HAP-1 (cell line): ENCODE results near the gene CAMK2G.
"Not testable (repeated sequence)": the region's sequence is repeated elsewhere in the genome, so short reads cannot be mapped to it uniquely, and the experiment has no call there.

ENCODE experiments used
- DNase-seq, 2 experiments: peaks; one replicate each; pipeline ENCODE4 v3.0.0-alpha.2; 2016 to 2020; ENCODE audit warnings: low spot score in 2 of 2
- H3K27me3 ChIP-seq: fragments of 250-450 bp; sonication (Bioruptor Pico); 2 replicates; pipeline ENCODE4 v1.5.1; 2020; ENCODE audit warnings: low read depth, mild to moderate bottlenecking, moderate library complexity
- H3K36me3 ChIP-seq: fragments of 250-450 bp; sonication (Bioruptor Pico); replicated peaks from 2 replicates; pipeline ENCODE4 v1.5.1; 2020; ENCODE audit warnings: mild to moderate bottlenecking
- H3K4me1 ChIP-seq: fragments of 250-450 bp; sonication (Bioruptor Pico); 2 replicates; pipeline ENCODE4 v1.5.1; 2020; ENCODE audit warnings: mild to moderate bottlenecking
- H3K4me3 ChIP-seq: fragments of 250-450 bp; sonication (Bioruptor Pico); 2 replicates; pipeline ENCODE4 v1.5.1; 2020; ENCODE audit warnings: mild to moderate bottlenecking, moderate library complexity
- H3K9me3 ChIP-seq: fragments of 250-450 bp; sonication (Bioruptor Pico); 2 replicates; pipeline ENCODE4 v1.5.1; 2020; ENCODE audit warnings: mild to moderate bottlenecking, moderate library complexity
- in situ Hi-C: fragments of 300-500 bp; cut with MboI; formaldehyde crosslinking; loops from 3 replicates; pipeline ENCODE4 v1.14.3; 2020; ENCODE audit warnings: low sequenced_read_pairs, inconsistent platforms, mixed read lengths

CAMK2G gene

GRCh38 chr10:73796035-73796434, 78.3 kb downstream of the CAMK2G start:
- H3K4me1 ChIP-seq, H3K4me3 ChIP-seq, in situ Hi-C loops, H3K27me3 ChIP-seq, H3K9me3 ChIP-seq, DNase-seq: not testable (repeated sequence)
- H3K36me3 ChIP-seq: peaks cover 41% of the 10 kb centered on the region

- DNase-seq, H3K4me1 ChIP-seq, H3K4me3 ChIP-seq, H3K27me3 ChIP-seq, H3K9me3 ChIP-seq, in situ Hi-C loops: not testable (repeated sequence)
- peaks cover 42% of the 10 kb centered on the region for H3K36me3 ChIP-seq
Measured at GRCh38 chr10:73795491-73795890, 78.9 kb downstream of the CAMK2G start.

DNA sequence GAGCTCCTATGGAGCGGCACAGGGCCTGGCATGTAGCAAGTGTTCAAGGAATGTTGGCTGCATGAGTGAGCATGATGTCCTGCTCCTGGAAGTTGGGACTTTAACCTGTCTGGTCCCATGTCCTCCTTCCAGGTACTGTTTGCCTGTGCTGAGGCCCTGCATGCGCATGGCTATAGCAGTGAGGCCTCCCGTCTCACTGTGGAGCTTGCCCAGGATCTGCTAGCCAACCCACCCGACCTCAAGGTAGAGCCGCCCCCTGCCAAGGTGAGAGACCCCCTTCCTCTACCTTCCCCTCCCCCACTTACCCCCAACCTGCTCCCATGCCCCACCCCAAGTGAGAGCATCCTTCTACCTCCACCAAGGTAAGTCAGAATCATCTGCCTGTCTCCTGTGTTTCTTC, 80.9 kb downstream of the CAMK2G start:
- Histone ChIP-seq H3K27me3 (no peaks in the 10 kb centered on the region), H3K36me3 (peaks cover 42% of the 10 kb centered on the region), H3K4me1 (no peaks in the 10 kb centered on the region), H3K4me3 (no peak overlapping the region), H3K9me3 (no peaks in the 10 kb centered on the region)
- no peak for DNase-seq
- in situ Hi-C loops: no loop called here

DNA sequence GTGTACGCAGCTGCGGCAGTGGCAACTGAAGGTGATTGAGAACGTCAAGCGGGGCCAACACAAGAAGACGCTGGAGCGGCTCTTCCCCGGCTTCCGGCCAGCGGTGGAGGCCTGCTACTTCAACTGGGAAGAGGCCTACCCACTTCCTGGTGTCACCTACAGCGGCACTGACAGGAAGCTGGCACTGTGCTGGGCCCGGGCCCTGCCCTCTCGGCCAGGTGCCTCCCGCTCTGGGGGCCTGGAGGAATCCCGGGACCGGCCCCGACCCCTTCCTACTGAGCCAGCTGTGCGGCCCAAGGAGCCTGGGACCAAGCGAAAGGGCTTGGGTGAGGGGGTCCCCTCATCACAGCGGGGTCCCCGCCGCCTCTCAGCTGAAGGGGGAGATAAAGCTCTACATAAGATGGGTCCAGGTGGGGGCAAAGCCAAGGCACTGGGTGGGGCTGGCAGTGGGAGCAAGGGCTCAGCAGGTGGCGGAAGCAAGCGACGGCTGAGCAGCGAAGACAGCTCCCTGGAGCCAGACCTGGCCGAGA, 82.4 kb downstream of the CAMK2G start:
- Histone ChIP-seq H3K9me3 (no peaks in the 10 kb centered on the region), H3K4me3 (no peak overlapping the region), H3K27me3 (no peaks in the 10 kb centered on the region), H3K4me1 (no peaks in the 10 kb centered on the region), H3K36me3 (peaks cover 39% of the 10 kb centered on the region)
- in situ Hi-C loops: no loop called here
- no peak for DNase-seq

DNA sequence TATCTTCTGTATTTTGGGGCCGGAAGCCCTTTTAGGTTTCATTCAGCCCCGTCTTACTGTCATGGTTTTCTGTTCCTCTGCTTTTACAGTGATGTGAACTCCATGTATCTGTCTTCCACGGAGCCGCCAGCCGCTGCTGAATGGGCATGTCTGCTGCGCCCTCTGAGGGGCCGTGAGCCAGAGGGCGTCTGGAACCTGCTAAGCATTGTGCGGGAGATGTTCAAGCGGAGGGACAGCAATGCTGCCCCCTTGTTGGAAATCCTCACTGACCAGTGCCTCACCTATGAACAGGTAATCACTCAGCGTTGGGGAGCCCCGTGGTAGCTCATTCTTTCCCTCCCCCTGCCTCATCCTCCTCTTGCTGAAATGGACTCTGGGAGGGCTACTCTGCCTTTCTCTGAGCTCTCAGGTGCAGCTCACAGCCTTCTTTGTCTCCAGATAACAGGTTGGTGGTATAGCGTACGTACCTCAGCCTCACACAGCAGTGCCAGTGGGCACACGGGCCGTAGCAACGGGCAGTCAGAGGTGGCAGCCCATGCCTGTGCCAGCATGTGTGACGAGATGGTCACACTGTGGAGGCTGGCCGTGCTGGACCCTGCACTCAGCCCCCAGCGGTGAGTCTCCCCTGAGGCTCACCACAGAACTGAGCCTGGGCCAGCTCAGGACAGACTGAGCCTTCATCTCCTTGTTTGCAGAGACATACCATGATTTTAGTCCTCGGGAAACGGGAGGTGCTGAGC, 83.3 kb downstream of the CAMK2G start:
- Histone ChIP-seq H3K9me3 (no peaks in the 10 kb centered on the region), H3K36me3 (peaks cover 32% of the 10 kb centered on the region), H3K4me3 (no peak overlapping the region), H3K27me3 (no peaks in the 10 kb centered on the region), H3K4me1 (peaks cover 3% of the 10 kb centered on the region; the same call in 1 of the 2 replicates)
- in situ Hi-C loops: no loop called here
- no peak for DNase-seq

- Histone ChIP-seq H3K36me3 (peaks cover 28% of the 10 kb centered on the region), H3K9me3 (no peaks in the 10 kb centered on the region), H3K4me1 (peaks cover 6% of the 10 kb centered on the region), H3K4me3 (no peak overlapping the region), H3K27me3 (no peaks in the 10 kb centered on the region)
- in situ Hi-C loops: no loop called here
- DNase-seq: no peak
Measured at GRCh38 chr10:73789659-73790055, 84.7 kb downstream of the CAMK2G start.

- peaks cover 7% of the 10 kb centered on the region for H3K4me1 ChIP-seq
- no peaks in the 10 kb centered on the region for H3K27me3 ChIP-seq
- no peaks in the 10 kb centered on the region for H3K9me3 ChIP-seq
- in situ Hi-C loops: no loop called here
- H3K4me3 ChIP-seq: no peak overlapping the region
- peaks cover 23% of the 10 kb centered on the region for H3K36me3 ChIP-seq
- no peak for DNase-seq
Measured at GRCh38 chr10:73788864-73789658, 85.3 kb downstream of the CAMK2G start.

DNA sequence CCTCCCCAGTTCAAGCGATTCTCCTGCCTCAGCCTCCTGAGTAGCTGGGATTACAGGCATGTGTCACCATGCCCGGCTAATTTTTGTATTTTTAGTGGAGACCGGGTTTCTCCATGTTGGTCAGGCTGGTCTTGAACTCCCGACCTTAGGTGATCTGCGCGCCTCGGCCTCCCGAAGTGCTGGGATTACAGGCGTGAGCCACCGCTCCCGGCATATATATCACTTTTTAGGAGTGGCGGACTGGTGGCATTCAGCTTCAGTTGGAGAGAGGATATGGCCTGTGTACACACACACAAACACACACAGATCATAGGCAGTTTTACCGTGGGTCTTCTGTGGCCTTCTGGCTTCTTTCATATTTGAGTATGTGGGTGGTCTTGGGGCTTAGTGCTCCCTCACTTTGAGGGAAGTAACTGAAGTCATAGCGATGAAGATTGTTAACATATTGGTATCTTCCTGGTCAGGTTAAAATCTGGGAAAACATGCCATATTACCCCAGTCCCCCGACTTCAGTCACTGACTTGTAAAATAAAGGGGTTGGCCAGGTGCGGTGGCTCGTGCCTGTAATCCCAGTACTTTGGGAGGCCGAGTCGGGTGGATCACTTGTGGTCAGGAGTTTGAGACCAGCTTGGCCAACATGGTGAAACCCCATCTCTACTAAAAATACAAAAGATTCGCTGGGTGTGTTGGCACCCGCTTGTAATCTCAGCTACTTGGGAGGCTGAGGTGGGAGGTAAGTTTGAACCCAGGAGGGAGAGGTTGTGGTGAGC, 87.1 kb downstream of the CAMK2G start:
- H3K27me3 ChIP-seq, DNase-seq, H3K4me3 ChIP-seq, in situ Hi-C loops, H3K9me3 ChIP-seq: not testable (repeated sequence)
- peaks cover 13% of the 10 kb centered on the region for H3K4me1 ChIP-seq
- peaks cover 12% of the 10 kb centered on the region for H3K36me3 ChIP-seq

- in situ Hi-C loops: no loop called here
- Histone ChIP-seq H3K36me3 (peaks cover 11% of the 10 kb centered on the region), H3K4me3 (peak overlapping the region; percentile 77), H3K9me3 (no peaks in the 10 kb centered on the region), H3K4me1 (peaks cover 13% of the 10 kb centered on the region), H3K27me3 (no peaks in the 10 kb centered on the region)
- no peak for DNase-seq
Measured at GRCh38 chr10:73786512-73786885, 87.9 kb downstream of the CAMK2G start.

GRCh38 chr10:73785721-73786511, 88.4 kb downstream of the CAMK2G start:
- Histone ChIP-seq H3K36me3 (peaks cover 5% of the 10 kb centered on the region), H3K9me3 (no peaks in the 10 kb centered on the region), H3K4me1 (peaks cover 17% of the 10 kb centered on the region), H3K27me3 (no peaks in the 10 kb centered on the region), H3K4me3 (peak overlapping the region; percentile 77)
- in situ Hi-C loops: no loop called here
- DNase-seq: peak in 1 of 2 experiments; percentile 44

- peak; percentile 89 to 96 for DNase-seq
- H3K36me3 ChIP-seq: peaks cover 5% of the 10 kb centered on the region
- no peaks in the 10 kb centered on the region for H3K9me3 ChIP-seq
- H3K4me3 ChIP-seq: peak within 1 kb of the TSS; percentile 77
- H3K27me3 ChIP-seq: no peaks in the 10 kb centered on the region
- peaks cover 23% of the 10 kb centered on the region for H3K4me1 ChIP-seq
- in situ Hi-C loops: no loop called here
Measured at GRCh38 chr10:73785211-73785720, 89.1 kb downstream of the CAMK2G start, which contains the start of gene ZSWIM8. Gene ZSWIM8 (plus strand): TSS chr10:73785606. CDS start chr10:73785879, 273 bp downstream.

- DNase-seq: no peak
Measured at GRCh38 chr10:73782749-73783085, 91.6 kb downstream of the CAMK2G start.

More at GRCh38 chr10:73782749-73783085, 91.6 kb downstream of the CAMK2G start:
- Histone ChIP-seq H3K36me3 (peaks cover 16% of the 10 kb centered on the region), H3K4me1 (peaks cover 30% of the 10 kb centered on the region), H3K9me3 (no peaks in the 10 kb centered on the region), H3K4me3 (peak overlapping the region; percentile 91), H3K27me3 (no peaks in the 10 kb centered on the region)
- in situ Hi-C loops: no loop called here
